Anterior cingulate cortex (tissue), 58 donors: ENCODE data around the gene BCAS3.
"Not testable (repeated sequence)": the region's sequence is repeated elsewhere in the genome, so short reads cannot be mapped to it uniquely, and the experiment has no call there.

ENCODE experiments used
- DNase-seq, 58 donors: peaks; one replicate each; lab custom pipeline; 2025; lab: John Stamatoyannopoulos, UW

BCAS3 gene

GRCh38 chr17:61419496-61420046, 741.9 kb downstream of the BCAS3 start:
- no peak for DNase-seq

- DNase-seq = no peak
Measured at GRCh38 chr17:61420052-61420451, 742.4 kb downstream of the BCAS3 start.

DNA sequence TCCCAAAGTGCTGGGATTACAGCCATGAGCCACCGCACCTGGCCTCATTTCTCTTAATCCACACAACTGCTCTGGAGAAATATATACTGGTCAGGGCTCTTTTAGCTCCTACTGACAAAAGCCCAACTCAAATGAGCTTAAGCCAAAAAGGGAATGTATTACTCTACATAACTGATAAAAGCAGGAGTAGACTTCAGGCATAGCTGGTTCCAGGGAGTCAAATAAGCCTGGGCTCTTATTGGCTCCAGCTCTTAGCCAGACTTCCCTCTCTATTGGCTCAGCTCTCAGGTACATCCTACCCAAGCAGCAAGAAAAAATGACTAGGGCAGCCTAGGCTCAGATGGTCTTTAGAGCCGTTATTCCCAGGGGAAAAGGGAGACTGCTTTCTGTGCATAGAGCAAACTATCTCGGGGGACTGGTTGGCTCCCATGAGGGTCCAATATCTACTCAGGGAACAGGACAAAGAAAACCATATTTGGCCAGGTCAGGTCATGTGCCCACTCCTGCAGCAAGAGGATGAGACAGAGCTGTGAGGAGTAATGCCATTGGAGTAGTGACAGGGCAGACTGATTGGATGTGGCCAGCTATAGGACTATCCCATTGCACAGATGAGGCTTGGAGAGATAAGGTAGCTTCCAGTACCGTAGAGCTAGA, 743.2 kb downstream of the BCAS3 start:
- DNase-seq = no peak

- DNase-seq = no peak
Measured at GRCh38 chr17:61421460-61421859, 743.8 kb downstream of the BCAS3 start.

DNA sequence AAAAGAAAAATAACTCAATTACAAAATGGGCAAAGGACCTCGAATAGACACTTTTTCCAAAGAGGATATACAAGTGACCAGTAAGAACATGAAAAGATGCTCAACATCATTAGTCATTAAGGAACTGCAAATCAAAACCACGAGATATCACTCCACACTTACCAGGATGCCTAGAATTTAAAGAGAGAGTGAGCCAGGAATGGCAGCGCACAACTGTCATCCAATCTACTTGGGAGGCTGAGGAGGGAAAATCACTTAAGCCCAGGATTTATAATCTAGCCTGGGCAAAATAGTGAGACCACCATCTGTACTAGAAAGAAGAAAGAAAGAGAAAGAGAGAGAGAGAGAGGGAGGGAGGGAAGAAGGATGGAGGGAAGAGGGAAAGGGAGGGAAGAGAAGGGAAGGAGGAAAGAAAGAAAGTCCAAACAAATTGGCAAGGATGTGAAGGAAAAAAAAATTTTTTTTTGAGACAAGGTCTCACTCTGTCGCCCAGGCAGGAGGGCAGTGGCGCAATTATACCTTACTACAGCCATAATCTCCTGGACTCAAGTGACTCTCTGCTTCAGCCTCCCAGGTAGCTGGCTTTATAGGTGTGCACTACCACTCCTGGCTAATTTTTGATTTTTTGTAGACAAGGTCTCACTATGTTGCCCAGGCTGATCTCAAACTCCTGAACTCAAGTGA, 744.6 kb downstream of the BCAS3 start:
- DNase-seq = no peak

DNA sequence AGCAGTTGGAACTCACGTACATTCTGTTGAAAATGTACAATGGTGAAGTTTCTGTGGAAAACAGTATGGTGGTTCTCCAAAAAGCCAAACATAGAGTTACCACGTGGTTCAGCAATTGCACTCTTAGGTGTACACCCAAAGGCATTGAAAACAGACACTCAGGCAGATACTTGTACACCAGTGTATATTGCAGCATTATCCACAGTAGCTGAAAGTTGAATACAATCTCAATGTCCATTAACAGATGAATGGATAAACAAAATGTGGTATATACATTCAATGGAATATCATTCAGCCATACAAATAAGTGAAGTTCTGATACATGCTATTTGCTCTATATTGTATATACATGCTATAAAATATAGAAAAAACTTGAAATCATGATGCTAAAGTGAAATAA, 745.2 kb downstream of the BCAS3 start:
- DNase-seq = no peak

- no peak for DNase-seq
Measured at GRCh38 chr17:61423967-61424649, 746.5 kb downstream of the BCAS3 start.

DNA sequence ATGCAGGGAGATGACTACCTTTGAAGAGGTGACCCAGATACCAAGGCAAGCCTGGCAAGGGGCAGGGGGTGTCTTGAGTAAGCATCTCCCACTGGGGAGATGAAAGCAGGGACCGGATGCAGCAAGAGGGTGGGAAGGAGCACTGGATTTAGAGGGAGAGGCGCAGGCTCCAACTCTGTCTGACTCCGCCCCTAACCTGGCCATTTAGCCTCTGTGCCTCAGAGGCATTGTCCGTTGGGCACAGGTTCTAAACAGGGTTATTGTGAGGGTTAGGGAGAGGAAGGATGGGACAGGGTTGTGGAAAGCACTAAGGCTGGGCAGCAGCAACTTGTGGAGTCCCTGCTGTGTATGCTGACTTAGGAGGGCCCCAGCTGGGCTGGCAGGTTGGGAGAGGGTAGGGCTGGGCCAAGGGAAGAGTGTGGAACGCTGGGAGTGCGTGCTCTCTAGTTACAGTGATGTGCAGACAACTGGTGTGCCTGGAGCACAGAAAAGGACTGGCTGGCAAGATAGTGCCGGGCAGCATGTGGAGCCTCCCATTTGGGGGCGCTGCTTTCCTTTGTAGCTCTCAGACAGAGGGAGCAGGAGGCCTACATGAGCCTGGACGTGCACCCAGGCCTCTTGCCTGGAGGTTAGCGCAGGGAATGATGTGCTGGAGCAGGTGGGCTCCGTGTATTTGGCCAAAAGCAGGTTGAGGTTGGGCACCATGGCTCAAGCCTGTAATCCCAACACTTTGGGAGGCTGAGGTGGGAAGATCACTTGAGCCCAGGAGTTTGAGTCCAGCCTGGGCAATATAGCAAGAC, 748.2 kb downstream of the BCAS3 start:
- no peak for DNase-seq

DNA sequence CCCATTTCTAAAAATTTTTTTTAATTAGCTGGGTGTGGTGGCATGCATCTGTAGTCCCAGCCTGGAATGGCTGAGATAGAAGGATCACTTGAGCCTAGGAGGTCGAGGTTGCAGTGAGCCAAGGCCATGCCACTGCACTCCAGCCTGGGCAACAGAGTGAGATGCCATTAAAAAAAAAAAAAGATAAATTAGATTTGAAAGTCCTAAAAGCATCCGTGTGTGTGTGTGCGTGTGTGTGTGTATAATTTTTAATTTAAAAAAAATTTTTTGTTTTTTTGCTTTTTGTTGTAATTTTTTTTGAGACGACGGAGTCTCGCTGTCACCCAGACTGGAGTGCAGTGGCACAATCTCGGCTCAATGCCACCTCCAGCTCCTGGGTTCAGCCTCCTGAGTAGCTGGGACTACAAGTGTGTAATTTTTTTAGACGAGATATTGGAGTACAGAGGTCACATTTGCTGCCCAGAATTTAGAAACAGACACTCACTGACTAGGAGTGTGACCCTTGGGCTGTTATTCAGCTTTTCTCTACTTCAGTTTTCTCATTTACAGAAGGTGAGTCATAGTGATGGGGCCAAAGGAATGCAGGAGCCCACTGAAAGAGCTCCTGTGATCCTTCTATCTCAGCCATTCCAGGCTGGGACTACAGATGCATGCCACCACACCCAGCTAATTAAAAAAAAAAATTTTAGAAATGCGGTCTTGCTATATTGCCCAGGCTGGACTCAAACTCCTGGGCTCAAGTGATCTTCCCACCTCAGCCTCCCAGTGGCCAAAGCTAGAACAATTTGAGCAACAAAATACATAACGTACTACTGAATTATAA, 749.0 kb downstream of the BCAS3 start:
- no peak for DNase-seq

DNA sequence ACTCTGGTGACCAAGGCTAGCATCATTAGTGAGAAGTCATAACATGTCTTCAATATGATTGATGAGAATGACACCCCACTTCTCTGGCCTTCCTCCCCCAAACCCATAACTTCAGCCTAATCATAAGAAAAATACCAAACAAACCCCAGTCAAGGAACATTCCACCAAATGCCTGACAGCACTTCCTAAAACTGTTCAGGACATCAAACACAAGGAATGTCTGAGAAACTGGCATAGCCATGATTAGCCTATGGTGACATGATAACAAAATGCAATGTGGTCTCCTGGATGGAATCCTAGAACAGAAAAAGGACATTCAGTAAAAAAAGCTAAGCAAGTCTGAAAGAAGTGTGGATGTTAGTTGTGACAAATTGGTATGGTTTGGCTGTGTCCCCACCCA, 749.9 kb downstream of the BCAS3 start:
- no peak for DNase-seq

DNA sequence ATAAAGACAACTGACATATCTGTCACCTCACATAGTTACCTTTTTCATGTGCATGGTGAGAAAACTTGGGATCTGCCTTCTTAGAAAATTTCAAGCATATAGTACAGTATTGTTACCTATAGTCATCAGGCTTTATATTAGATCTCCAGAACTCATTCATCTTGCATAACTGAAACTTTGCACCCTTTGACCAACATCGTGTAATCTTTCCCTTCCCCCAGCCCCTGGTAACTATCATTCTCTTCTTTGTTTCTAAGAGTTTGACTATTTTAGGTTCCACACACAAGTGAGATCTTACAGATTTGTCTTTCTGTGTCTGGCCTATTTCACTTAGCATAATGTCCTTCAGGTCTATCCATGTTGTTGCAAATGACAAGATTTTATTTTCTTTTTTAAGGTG, 751.6 kb downstream of the BCAS3 start:
- DNase-seq = no peak

GRCh38 chr17:61429831-61430230, 752.2 kb downstream of the BCAS3 start:
- DNase-seq = not testable (repeated sequence)

DNA sequence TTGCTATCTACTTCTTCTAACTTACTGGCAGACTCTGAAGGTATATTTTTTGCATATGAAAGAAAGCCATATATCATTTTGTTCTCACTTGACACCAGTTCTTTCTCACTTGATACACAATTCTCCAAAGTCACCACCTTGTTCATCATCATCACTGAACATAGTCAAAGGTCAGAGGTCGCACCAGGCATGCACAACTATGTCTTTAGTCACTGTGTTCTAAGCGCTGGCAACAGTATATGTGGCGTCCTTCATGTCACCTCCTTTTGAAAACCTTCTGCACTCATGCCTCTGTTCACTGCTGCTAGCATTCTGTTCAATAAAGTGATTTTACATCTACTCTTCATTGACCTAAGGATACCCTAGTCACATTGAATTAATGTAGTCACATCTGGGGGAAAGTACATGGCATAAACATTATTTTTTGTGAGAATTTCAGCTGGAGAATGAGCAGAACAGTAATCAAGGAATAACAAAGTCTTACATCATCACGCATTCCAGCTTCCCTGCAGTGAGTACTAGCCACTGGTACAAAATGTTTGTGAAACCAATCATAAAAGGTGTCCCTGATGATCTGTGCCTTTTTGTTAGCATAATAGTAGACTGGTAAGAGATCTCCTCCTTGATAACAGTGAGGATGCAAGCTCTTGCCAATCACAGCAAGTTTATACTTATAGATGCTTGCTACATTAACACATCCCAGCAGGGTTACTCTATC, 754.1 kb downstream of the BCAS3 start:
- DNase-seq = no peak

DNA sequence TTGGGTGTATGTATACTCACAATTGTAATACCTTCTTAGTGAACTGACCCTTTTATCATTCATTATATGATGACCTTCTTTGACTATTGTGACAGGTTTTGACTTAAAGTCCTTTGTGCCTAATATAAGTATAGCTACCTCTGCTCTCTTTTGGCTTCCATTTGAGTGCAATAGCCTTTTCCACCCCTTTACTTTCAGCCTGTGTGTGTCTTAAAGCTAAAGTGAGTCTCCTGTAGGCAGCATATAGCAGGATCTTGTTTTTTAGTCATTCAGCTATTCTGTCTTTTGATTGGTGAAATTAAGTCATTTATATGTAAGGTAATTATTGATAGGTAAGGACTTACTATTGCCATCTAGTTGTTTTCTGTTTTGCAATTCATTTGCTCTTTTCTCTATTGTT, 758.6 kb downstream of the BCAS3 start:
- DNase-seq = no peak

- DNase-seq = no peak
Measured at GRCh38 chr17:61436995-61437704, 759.5 kb downstream of the BCAS3 start.

DNA sequence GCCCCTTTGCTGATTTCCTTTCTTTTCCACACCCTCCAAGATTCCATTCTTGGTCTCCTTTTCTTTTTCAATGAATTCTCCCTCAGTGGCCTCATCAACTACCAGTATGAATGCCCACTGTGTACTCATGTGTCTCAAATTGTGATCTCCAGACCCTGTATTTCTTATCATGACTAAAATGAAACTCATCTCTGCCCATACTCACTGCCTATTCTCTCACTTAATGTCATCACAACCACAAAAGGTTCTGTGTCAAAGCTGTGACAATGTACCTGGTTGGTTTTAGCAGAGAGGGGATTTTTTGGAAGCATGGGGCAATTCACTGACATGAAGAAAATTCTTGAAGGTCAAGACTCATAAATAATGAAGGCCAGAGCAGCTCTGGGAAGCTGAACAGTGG, 763.0 kb downstream of the BCAS3 start:
- no peak for DNase-seq

- DNase-seq = not testable (repeated sequence)
Measured at GRCh38 chr17:61441507-61441906, 763.9 kb downstream of the BCAS3 start.

DNA sequence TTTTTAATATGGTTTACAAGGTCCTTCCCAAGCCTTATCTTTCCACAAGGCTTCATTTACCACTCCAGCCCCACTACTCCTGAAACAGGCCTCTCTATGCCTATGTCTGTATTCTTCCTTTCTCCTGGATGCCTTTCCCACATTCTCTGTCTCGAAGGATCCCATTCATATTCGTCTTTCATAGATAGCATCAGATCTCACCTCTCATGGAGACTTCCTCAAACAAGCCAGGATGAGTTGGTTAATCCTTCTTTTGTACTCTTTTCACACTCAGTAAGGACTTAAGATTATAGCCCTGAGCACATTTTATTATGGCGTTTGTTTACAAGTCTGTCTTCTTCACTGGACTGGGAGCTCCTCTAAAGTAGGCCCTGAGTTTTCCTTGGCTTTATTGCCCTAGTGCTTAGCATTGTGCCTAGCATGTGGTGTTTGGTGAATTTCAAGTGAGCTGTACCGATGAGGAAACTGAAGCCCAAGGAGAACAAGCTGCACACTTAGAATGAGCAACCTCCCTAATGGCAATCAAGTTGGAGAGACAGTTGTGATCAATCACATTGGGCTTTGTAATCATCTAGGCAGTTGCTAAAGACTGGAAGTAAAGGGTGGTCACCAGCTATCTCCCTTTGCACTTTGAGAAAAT, 764.6 kb downstream of the BCAS3 start:
- DNase-seq = no peak
